Mesenchymal stem cell (in vitro differentiated cells and primary cell): Measurements from ENCODE around the gene CIRBP.

Source experiments
- DNase-seq: peaks from one replicate; pipeline ENCODE4 v3.0.0-alpha.2; 2013
- H2AFZ ChIP-seq: one replicate; pipeline ENCODE4 v1.6.1; 2013; ENCODE audit warnings: low read depth, mild to moderate bottlenecking, control low read depth, inconsistent platforms, low read length, moderate library complexity
- H2AK5ac ChIP-seq: 2 replicates; pipeline ENCODE4 v1.6.1; 2013; ENCODE audit warnings: low read length, moderate library complexity, mild to moderate bottlenecking, inconsistent platforms; ENCODE audit not compliant: severe bottlenecking
- H2BK120ac ChIP-seq: one replicate; pipeline ENCODE4 v1.6.1; 2013; ENCODE audit warnings: low read depth, mild to moderate bottlenecking, inconsistent platforms, low read length, moderate library complexity
- H2BK12ac ChIP-seq, 2 experiments: one replicate each; pipeline ENCODE4 v1.6.1; 2013; ENCODE audit warnings: inconsistent platforms in 2 of 2, low read length in 2 of 2, mild to moderate bottlenecking in 2 of 2, moderate library complexity in 2 of 2, control low read depth in 1 of 2
- H2BK15ac ChIP-seq: one replicate; pipeline ENCODE4 v1.6.1; 2013; ENCODE audit warnings: mild to moderate bottlenecking, low read depth, inconsistent platforms; ENCODE audit not compliant: poor library complexity, severe bottlenecking
- H2BK5ac ChIP-seq: 2 replicates; pipeline ENCODE4 v1.6.1; 2013; ENCODE audit warnings: low read depth, mild to moderate bottlenecking, low read length, control low read depth, inconsistent platforms; ENCODE audit not compliant: poor library complexity, severe bottlenecking
- H3K14ac ChIP-seq, 2 experiments: one replicate each; pipeline ENCODE4 v1.6.1; 2013; ENCODE audit warnings: inconsistent platforms in 2 of 2, low read length in 2 of 2, control low read depth in 1 of 2, mild to moderate bottlenecking in 1 of 2, moderate library complexity in 1 of 2
- H3K18ac ChIP-seq, 2 experiments: one replicate each; pipeline ENCODE4 v1.6.1; 2013; ENCODE audit warnings: inconsistent platforms in 2 of 2, low read length in 2 of 2, control low read depth in 1 of 2, low read depth in 1 of 2, mild to moderate bottlenecking in 1 of 2
- H3K23ac ChIP-seq, 2 experiments: one replicate each; pipeline ENCODE4 v1.6.1; 2013; ENCODE audit warnings: inconsistent platforms in 2 of 2, low read length in 2 of 2, mild to moderate bottlenecking in 2 of 2, moderate library complexity in 2 of 2, control low read depth in 1 of 2
- H3K27ac ChIP-seq: 2 replicates; pipeline ENCODE4 v1.5.1; 2013; ENCODE audit warnings: mild to moderate bottlenecking, moderate library complexity, low read length, control low read depth, inconsistent platforms; ENCODE audit not compliant: poor library complexity, severe bottlenecking
- H3K27me3 ChIP-seq, 2 experiments: 2 replicates each; pipeline versions ENCODE4 v1.6.1 to v1.7.0; 2013; ENCODE audit warnings: low read length in 2 of 2, mild to moderate bottlenecking in 2 of 2, moderate library complexity in 2 of 2, control low read depth in 1 of 2, inconsistent platforms in 1 of 2; ENCODE audit not compliant: control insufficient read depth in 1 of 2, insufficient read depth in 1 of 2
- H3K36me3 ChIP-seq, 2 experiments: 2 replicates each; pipeline versions ENCODE4 v1.6.1 to v1.7.0; 2013; ENCODE audit warnings: low read length in 2 of 2, control low read depth in 1 of 2, inconsistent platforms in 1 of 2, low read depth in 1 of 2, mild to moderate bottlenecking in 1 of 2; ENCODE audit not compliant: insufficient read depth in 2 of 2, control insufficient read depth in 1 of 2
- H3K4ac ChIP-seq, 2 experiments: one replicate each; pipeline ENCODE4 v1.6.1; 2013; ENCODE audit warnings: inconsistent platforms in 2 of 2, low read length in 2 of 2, mild to moderate bottlenecking in 2 of 2, moderate library complexity in 2 of 2, control low read depth in 1 of 2, low read depth in 1 of 2
- H3K4me1 ChIP-seq: 2 replicates; pipeline ENCODE4 v1.6.1; 2013; ENCODE audit warnings: low read depth, low read length, control low read depth; ENCODE audit not compliant: control insufficient read depth, insufficient read depth
- H3K4me2 ChIP-seq: 2 replicates; pipeline ENCODE4 v1.6.1; 2013; ENCODE audit warnings: low read length, mild to moderate bottlenecking, inconsistent platforms; ENCODE audit not compliant: poor library complexity, severe bottlenecking
- H3K4me3 ChIP-seq, 2 experiments: 2 replicates each; pipeline versions ENCODE4 v1.5.1 to v1.7.0; 2013; ENCODE audit warnings: low read length in 2 of 2, mild to moderate bottlenecking in 2 of 2, control low read depth in 1 of 2, low read depth in 1 of 2; ENCODE audit not compliant: insufficient read depth in 1 of 2
- H3K79me1 ChIP-seq: replicated peaks from 2 replicates; pipeline ENCODE4 v1.6.1; 2013; ENCODE audit warnings: mild to moderate bottlenecking, control low read depth, low read length, inconsistent platforms; ENCODE audit not compliant: poor library complexity, severe bottlenecking
- H3K9ac ChIP-seq: 2 replicates; pipeline ENCODE4 v1.7.0; 2013; ENCODE audit warnings: mild to moderate bottlenecking, low read length, moderate library complexity
- H3K9me3 ChIP-seq: 2 replicates; pipeline ENCODE4 v1.7.0; 2013; ENCODE audit warnings: mild to moderate bottlenecking, low read length; ENCODE audit not compliant: control insufficient read depth
- H4K8ac ChIP-seq: one replicate; pipeline ENCODE4 v1.6.1; 2013; ENCODE audit warnings: inconsistent platforms, mild to moderate bottlenecking, low read length, moderate library complexity
- H4K91ac ChIP-seq: one replicate; pipeline ENCODE4 v1.6.1; 2013; ENCODE audit warnings: mild to moderate bottlenecking, low read length, inconsistent platforms
- WGBS: methylation state at CpG from one replicate; pipeline ENCODE4 v1.1.7; 2013; ENCODE audit warnings: mixed read lengths; 5-methylcytosine and 5-hydroxymethylcytosine counted together

Gene CIRBP

DNA sequence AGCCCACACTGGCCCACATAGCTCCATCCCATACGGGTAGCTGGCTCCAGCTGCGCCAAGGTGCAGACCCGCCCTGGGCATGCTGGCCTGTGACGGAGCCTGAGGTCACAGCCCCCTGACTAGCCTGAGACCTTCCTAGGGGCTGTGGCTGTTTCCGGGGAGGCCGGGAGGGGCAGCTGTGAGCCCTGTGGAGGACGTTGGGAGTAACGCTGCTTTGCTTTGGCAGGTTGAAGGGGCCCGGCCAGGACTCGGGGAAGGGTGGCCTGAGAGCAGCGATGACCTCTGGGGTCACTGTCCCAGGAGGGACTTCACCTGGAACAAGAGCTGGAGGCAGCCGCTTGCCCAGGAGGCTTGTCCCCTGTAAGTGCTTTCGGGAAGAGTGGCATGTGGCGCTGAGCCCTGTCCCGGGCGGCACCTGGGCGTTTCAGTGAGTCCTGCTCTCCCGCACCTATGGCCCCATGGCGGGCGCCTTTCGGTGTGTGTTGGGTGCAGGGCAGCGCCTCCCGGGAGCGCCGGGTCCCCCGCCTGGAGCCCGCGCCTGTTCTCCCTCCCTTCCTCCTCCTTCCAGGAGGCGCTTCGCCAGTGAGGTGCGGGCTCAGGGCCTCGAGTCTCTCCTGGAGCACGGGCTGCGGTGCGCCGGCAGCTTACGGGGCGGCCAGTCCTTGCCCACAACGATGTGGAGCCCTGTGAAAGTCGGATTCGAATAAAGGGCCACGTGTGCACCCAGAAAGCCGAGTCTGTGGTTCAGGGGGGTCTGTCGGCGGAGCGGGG is 5.1 kb downstream of the CIRBP start:
- peak overlapping the region; percentile 37 for H2BK15ac ChIP-seq
- DNase-seq = no peak
- no peak overlapping the region for H2AK5ac ChIP-seq
- no peaks in the 10 kb centered on the region for H3K27me3 ChIP-seq
- no peak overlapping the region for H4K91ac ChIP-seq
- H2BK12ac ChIP-seq = no peak overlapping the region
- peak overlapping the region in 1 of 2 experiments; percentile 88 for H3K4me3 ChIP-seq
- H3K18ac ChIP-seq = no peak overlapping the region
- H2AFZ ChIP-seq = no peak overlapping the region
- H4K8ac ChIP-seq = peak overlapping the region; percentile 39
- H3K27ac ChIP-seq = peak overlapping the region; percentile 15
- H3K14ac ChIP-seq = no peak overlapping the region
- peaks cover 46% of the 10 kb centered on the region for H3K4me1 ChIP-seq
- H3K23ac ChIP-seq = no peak overlapping the region
- no peak overlapping the region for H2BK5ac ChIP-seq
- H3K36me3 ChIP-seq = peaks cover 58 to 70% of the 10 kb centered on the region in 2 experiments
- WGBS = 94% methylated on average over 43 of the region's 46 CpGs
- H3K4ac ChIP-seq = peak overlapping the region in 1 of 2 experiments; percentile 57
- peak overlapping the region; percentile 94 for H3K9ac ChIP-seq
- H3K79me1 ChIP-seq = peaks cover 19% of the 10 kb centered on the region
- H2BK120ac ChIP-seq = no peak overlapping the region
- H3K9me3 ChIP-seq = no peaks in the 10 kb centered on the region
- no peak overlapping the region for H3K4me2 ChIP-seq

DNA sequence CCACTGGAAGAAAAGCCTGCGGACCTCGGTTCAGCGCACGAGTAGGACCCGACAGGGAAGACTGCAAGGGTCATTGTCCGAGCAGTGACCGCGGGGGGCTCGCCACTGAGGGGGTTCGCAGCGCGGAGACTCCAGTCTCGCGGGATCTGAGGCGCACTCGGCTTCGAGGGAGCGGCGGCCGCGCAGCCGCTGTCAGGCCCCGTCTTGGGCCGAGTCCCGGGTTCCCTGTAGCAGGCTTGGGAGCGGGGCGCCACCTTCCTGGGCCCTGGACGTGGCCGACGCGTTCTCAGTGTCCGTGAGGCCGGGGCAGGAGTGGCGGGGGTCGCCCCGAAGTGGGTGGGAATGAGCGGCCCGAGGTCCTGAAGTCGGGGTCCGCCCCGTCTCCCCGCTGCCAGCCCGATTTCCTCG is 5.7 kb downstream of the CIRBP start:
- peak overlapping the region; percentile 25 for H4K91ac ChIP-seq
- H3K9ac ChIP-seq = peak overlapping the region; percentile 94
- H3K4me2 ChIP-seq = peak overlapping the region; percentile 61
- H3K23ac ChIP-seq = no peak overlapping the region
- peak overlapping the region; percentile 24 to 57 for H3K4ac ChIP-seq
- H2BK120ac ChIP-seq = peak overlapping the region; percentile 46
- H3K27ac ChIP-seq = peak overlapping the region; percentile 37
- H3K36me3 ChIP-seq = peaks cover 62 to 76% of the 10 kb centered on the region in 2 experiments
- no peak overlapping the region for H3K14ac ChIP-seq
- peak overlapping the region; percentile 45 to 88 for H3K4me3 ChIP-seq
- peaks cover 46% of the 10 kb centered on the region for H3K4me1 ChIP-seq
- no peak overlapping the region for H2BK12ac ChIP-seq
- peak overlapping the region; percentile 93 for H4K8ac ChIP-seq
- H3K18ac ChIP-seq = peak overlapping the region; percentile 48 to 56
- 56% methylated on average over 42 of the region's 44 CpGs for WGBS
- peak overlapping the region; percentile 45 for H2BK5ac ChIP-seq
- H3K9me3 ChIP-seq = no peaks in the 10 kb centered on the region
- H2AFZ ChIP-seq = no peak overlapping the region
- no peak overlapping the region for H2AK5ac ChIP-seq
- DNase-seq = no peak
- H3K27me3 ChIP-seq = no peaks in the 10 kb centered on the region
- peaks cover 22% of the 10 kb centered on the region for H3K79me1 ChIP-seq
- peak overlapping the region; percentile 37 for H2BK15ac ChIP-seq

DNA sequence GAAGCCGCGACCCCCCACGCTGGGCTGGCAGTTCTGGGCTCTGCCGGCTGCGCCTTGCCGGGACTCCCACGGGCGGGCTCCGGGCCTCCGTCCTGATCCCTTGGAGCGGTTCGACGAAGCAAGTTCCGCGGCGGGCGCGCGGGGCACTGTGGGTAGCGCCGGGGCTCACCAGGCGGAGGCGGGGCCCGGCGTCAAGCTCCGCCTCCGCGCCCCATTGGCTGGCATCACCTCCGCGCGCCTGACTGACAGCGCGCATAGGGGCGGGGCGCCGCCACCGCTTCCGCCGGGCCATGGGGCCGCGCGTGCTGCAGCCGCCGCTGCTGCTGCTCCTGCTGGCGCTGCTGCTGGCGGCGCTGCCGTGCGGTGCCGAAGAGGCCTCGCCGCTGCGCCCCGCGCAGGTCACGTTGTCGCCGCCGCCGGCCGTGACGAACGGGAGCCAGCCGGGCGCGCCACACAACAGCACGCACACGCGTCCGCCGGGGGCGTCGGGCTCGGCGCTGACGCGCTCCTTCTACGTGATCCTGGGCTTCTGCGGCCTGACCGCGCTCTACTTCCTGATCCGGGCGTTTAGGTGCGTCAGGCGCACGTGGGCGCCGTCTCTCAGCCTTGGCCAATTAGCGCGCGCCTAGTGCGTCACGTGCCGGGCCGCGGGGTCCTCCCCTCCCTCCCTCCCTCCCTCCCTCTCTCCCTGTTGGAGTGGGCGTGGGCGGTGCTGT is 6.3 kb downstream of the CIRBP start, which contains the start of gene FAM174C:
FAM174C (plus strand) TSS at position 271 of the 716 bp plus-strand sequence; CDS start at position 291, 20 bp downstream.
- Histone ChIP-seq H3K27me3 (no peaks in the 10 kb centered on the region), H4K91ac (peak within 1 kb of the TSS; percentile 99), H2BK12ac (peak within 1 kb of the TSS; percentile 9 to 67), H3K4me3 (peak within 1 kb of the TSS; percentile 84 to 88), H3K4me1 (peaks cover 47% of the 10 kb centered on the region), H2BK120ac (peak within 1 kb of the TSS; percentile 91), H3K36me3 (peaks cover 62 to 81% of the 10 kb centered on the region in 2 experiments), H2AK5ac (peak within 1 kb of the TSS; percentile 38), H2BK5ac (peak within 1 kb of the TSS; percentile 90), H3K18ac (peak within 1 kb of the TSS; percentile 98 to 99), H4K8ac (peak within 1 kb of the TSS; percentile 99), H2BK15ac (peak within 1 kb of the TSS; percentile 86), H3K4me2 (peak within 1 kb of the TSS; percentile 92), H3K14ac (peak within 1 kb of the TSS in 1 of 2 experiments; percentile 98), H2AFZ (no peak within 1 kb of the TSS), H3K23ac (peak within 1 kb of the TSS in 1 of 2 experiments; percentile 87), H3K79me1 (peaks cover 22% of the 10 kb centered on the region), H3K9ac (peak within 1 kb of the TSS; percentile 94), H3K9me3 (no peaks in the 10 kb centered on the region), H3K27ac (peak within 1 kb of the TSS; percentile 58), H3K4ac (peak within 1 kb of the TSS; percentile 98 to 100)
- DNase-seq = peak; percentile 98
- WGBS = under 1% methylated on average over 50 of the region's 98 CpGs
